Liver (tissue), 9 donors: Measurements from ENCODE around the gene MLN. TPM values are rescaled to one million over a fixed set of nuclear protein-coding genes. Genes with fewer than 3 reads are reported as not detected.

Experiments used
- DNase-seq: peaks from one replicate; pipeline ENCODE4 v3.0.0-alpha.2; 2017; ENCODE audit warnings: low spot score
- H3K27ac ChIP-seq, 2 donors: one replicate each; pipeline ENCODE4 v1.7.0; 2013; ENCODE audit warnings: inconsistent platforms in 2 of 2, low read length in 2 of 2, control low read depth in 1 of 2, low read depth in 1 of 2, mild to moderate bottlenecking in 1 of 2
- H3K27me3 ChIP-seq, 4 donors: one replicate each; pipeline versions ENCODE4 v1.6.1 to v1.7.0; 2013; ENCODE audit warnings: low read length in 3 of 4, inconsistent platforms in 1 of 4, mild to moderate bottlenecking in 1 of 4, moderate library complexity in 1 of 4; ENCODE audit not compliant: control insufficient read depth in 4 of 4, insufficient read depth in 4 of 4
- H3K36me3 ChIP-seq, 4 donors: one replicate each; pipeline versions ENCODE4 v1.6.1 to v1.7.0; 2013; ENCODE audit warnings: low read length in 3 of 4, mild to moderate bottlenecking in 3 of 4, low read depth in 1 of 4, moderate library complexity in 1 of 4; ENCODE audit not compliant: control insufficient read depth in 4 of 4, insufficient read depth in 3 of 4
- H3K4me1 ChIP-seq, 4 donors: one replicate each; pipeline versions ENCODE4 v1.6.1 to v1.7.0; 2013; ENCODE audit warnings: low read length in 3 of 4, mild to moderate bottlenecking in 3 of 4, moderate library complexity in 1 of 4; ENCODE audit not compliant: control insufficient read depth in 4 of 4, insufficient read depth in 4 of 4
- H3K4me3 ChIP-seq, 3 donors: one replicate each; pipeline versions ENCODE4 v1.6.1 to v1.7.0; 2013; ENCODE audit warnings: low read length in 3 of 3, control low read depth in 1 of 3, low read depth in 1 of 3, mild to moderate bottlenecking in 1 of 3
- H3K9ac ChIP-seq, 2 donors: one replicate each; pipeline ENCODE4 v1.7.0; 2013; ENCODE audit warnings: low read length in 2 of 2, mild to moderate bottlenecking in 2 of 2, moderate library complexity in 2 of 2, control low read depth in 1 of 2, low read depth in 1 of 2
- H3K9me3 ChIP-seq, 4 donors: one replicate each; pipeline versions ENCODE4 v1.6.1 to v1.7.0; 2013; ENCODE audit warnings: low read length in 3 of 4; ENCODE audit not compliant: control insufficient read depth in 4 of 4
- ATF3 ChIP-seq: IDR thresholded peaks from 2 replicates; pipeline ENCODE4 v1.6.1; 2016; ENCODE audit warnings: antibody characterized with exemption
- CTCF ChIP-seq: fragments of 150-350 bp; IDR thresholded peaks from 2 replicates; pipeline ENCODE4 v1.5.1; 2017; ENCODE audit warnings: improper control_type of control experiment, low read depth, low read length; ENCODE audit not compliant: missing input control
- EGR1 ChIP-seq, 2 donors: IDR thresholded peaks; 2 replicates each; pipeline ENCODE4 v1.6.1; 2016 to 2018; ENCODE audit warnings: antibody characterized with exemption in 2 of 2, low read depth in 2 of 2
- FOXA1 ChIP-seq: IDR thresholded peaks from 2 replicates; pipeline ENCODE4 v1.6.1; 2016; ENCODE audit warnings: antibody characterized with exemption
- FOXA2 ChIP-seq: IDR thresholded peaks from 2 replicates; pipeline ENCODE4 v1.6.1; 2016; ENCODE audit warnings: antibody characterized with exemption
- GABPA ChIP-seq, 2 donors: IDR thresholded peaks in 1 of 2; conservative IDR thresholded peaks in 1 of 2; 2 replicates each; pipeline ENCODE4 v1.6.1; 2016; ENCODE audit warnings: antibody characterized with exemption in 2 of 2, mild to moderate bottlenecking in 1 of 2, moderate library complexity in 1 of 2
- HNF4A ChIP-seq, 2 donors: conservative IDR thresholded peaks; 2 replicates each; pipeline ENCODE4 v1.6.1; 2016; ENCODE audit warnings: antibody characterized with exemption in 2 of 2, mild to moderate bottlenecking in 2 of 2
- HNF4G ChIP-seq: IDR thresholded peaks from 2 replicates; pipeline ENCODE4 v1.6.1; 2016; ENCODE audit warnings: antibody characterized with exemption
- JUND ChIP-seq, 2 donors: IDR thresholded peaks; 2 replicates each; pipeline ENCODE4 v1.6.1; 2016; ENCODE audit warnings: antibody characterized with exemption in 2 of 2
- MAX ChIP-seq: IDR thresholded peaks from 2 replicates; pipeline ENCODE4 v1.6.1; 2016; ENCODE audit warnings: antibody characterized with exemption
- NR2F2 ChIP-seq: IDR thresholded peaks from 2 replicates; pipeline ENCODE4 v1.6.1; 2016; ENCODE audit warnings: antibody characterized with exemption
- RAD21 ChIP-seq, 2 donors: IDR thresholded peaks; 2 replicates each; pipeline ENCODE4 v1.6.1; 2016; ENCODE audit warnings: antibody characterized with exemption in 2 of 2, mild to moderate bottlenecking in 2 of 2
- REST ChIP-seq: IDR thresholded peaks from 2 replicates; pipeline ENCODE4 v1.6.1; 2016; ENCODE audit warnings: antibody characterized with exemption, mild to moderate bottlenecking
- RXRA ChIP-seq, 2 donors: IDR thresholded peaks; 2 replicates each; pipeline ENCODE4 v1.6.1; 2017 to 2018; ENCODE audit warnings: antibody characterized with exemption in 2 of 2, mild to moderate bottlenecking in 1 of 2
- SP1 ChIP-seq: IDR thresholded peaks from 2 replicates; pipeline ENCODE4 v1.6.1; 2018; ENCODE audit warnings: antibody characterized with exemption, mild to moderate bottlenecking
- TAF1 ChIP-seq: conservative IDR thresholded peaks from 2 replicates; pipeline ENCODE4 v1.6.1; 2016; ENCODE audit warnings: antibody characterized with exemption, mild to moderate bottlenecking
- YY1 ChIP-seq: IDR thresholded peaks from 2 replicates; pipeline ENCODE4 v1.6.1; 2016; ENCODE audit warnings: antibody characterized with exemption, mild to moderate bottlenecking
- ZBTB33 ChIP-seq: IDR thresholded peaks from 2 replicates; pipeline ENCODE4 v1.6.1; 2016; ENCODE audit warnings: antibody characterized with exemption
- WGBS: extraction: QIAGEN DNeasy Blood & Tissue Kit; methylation state at CpG from one replicate; pipeline ENCODE4 v1.1.7; 2013; 5-methylcytosine and 5-hydroxymethylcytosine counted together
- polyA plus RNA-seq, 2 donors: library from polyadenylated mRNA; stranded (reverse) in 1 of 2; unstranded in 1 of 2; fragments of 200-250 nt in 1 of 2; fragments of >200 nt in 1 of 2; fragmentation: Nextera tagmentation in 1 of 2; extraction: Ambion mirVana in 1 of 2; gene quantifications; one replicate each; pipeline versions ENCODE4 v1.2.1 to v1.2.3, GENCODE V29; 2013 to 2015
- total RNA-seq, 2 donors: library from RNA; depleted of rRNA; stranded (reverse); fragments of >200 nt; gene quantifications; one replicate each; pipeline ENCODE4 v1.2.3, GENCODE V29; 2014
- donor health status: healthy.
- donor health status: healthy.
- donor health status: healthy.
- donor health status: healthy.
- donor health status: healthy.

Gene MLN
- total and polyA plus RNA-seq, 4 donors, result not detected

GRCh38 chr6:33779290-33779689 is 24.5 kb downstream of the MLN start:
- DNase-seq, result no peak
- no peaks in the 10 kb centered on the region for H3K4me1 ChIP-seq
- WGBS, result 92% methylated on average over 7 of the region's 7 CpGs
- H3K27me3 ChIP-seq, result no peaks in the 10 kb centered on the region
- no peak for TF ChIP-seq EGR1 (IDR thresholded peaks at IDR 0.05; ENCODE audit: low read depth in 2 of 2)
- TF ChIP-seq JUND (IDR thresholded peaks at IDR 0.05), result no peak
- H3K9ac ChIP-seq, result no peak overlapping the region
- no peak overlapping the region for H3K4me3 ChIP-seq
- no peaks in the 10 kb centered on the region for H3K9me3 ChIP-seq
- peaks cover 45 to 90% (median 68%) of the 10 kb centered on the region in 4 donors for H3K36me3 ChIP-seq
- H3K27ac ChIP-seq, result no peak overlapping the region

- 93% methylated on average over 12 of the region's 12 CpGs for WGBS
- no peaks in the 10 kb centered on the region for H3K4me1 ChIP-seq
- TF ChIP-seq HNF4A (conservative IDR thresholded peaks at IDR 0.05), result no peak
- no peak for TF ChIP-seq MAX
- TF ChIP-seq HNF4G, result no peak
- TF ChIP-seq RAD21 (IDR thresholded peaks at IDR 0.05), result no peak
- no peak for TF ChIP-seq FOXA2
- TF ChIP-seq FOXA1, result no peak
- no peak for TF ChIP-seq CTCF
- no peak for TF ChIP-seq ATF3
- no peak for TF ChIP-seq NR2F2
- TF ChIP-seq EGR1 (IDR thresholded peaks at IDR 0.05; ENCODE audit: low read depth in 2 of 2), result no peak
- TF ChIP-seq ZBTB33, result no peak
- TF ChIP-seq GABPA (IDR thresholded peaks at IDR 0.05 in 1 of 2, conservative IDR thresholded peaks at IDR 0.05 in 1 of 2), result no peak
- no peak for TF ChIP-seq TAF1
- TF ChIP-seq JUND (IDR thresholded peaks at IDR 0.05), result no peak
- TF ChIP-seq YY1, result no peak
- no peak for TF ChIP-seq RXRA (IDR thresholded peaks at IDR 0.05)
- TF ChIP-seq SP1, result no peak
- no peak for TF ChIP-seq REST
- H3K4me3 ChIP-seq, result no peak overlapping the region
- H3K36me3 ChIP-seq, result peaks cover 43 to 87% (median 64%) of the 10 kb centered on the region in 4 donors
- no peak overlapping the region for H3K9ac ChIP-seq
- DNase-seq, result no peak
- H3K9me3 ChIP-seq, result no peaks in the 10 kb centered on the region
- no peak overlapping the region for H3K27ac ChIP-seq
- H3K27me3 ChIP-seq, result no peaks in the 10 kb centered on the region
Measured at GRCh38 chr6:33778444-33779121, 25.2 kb downstream of the MLN start.
